Immature natural killer cell (primary cell): Measurements from ENCODE around the gene SEMA4D. TPM values are rescaled to one million over a fixed set of nuclear protein-coding genes. Genes with fewer than 3 reads are reported as not detected.

Experiments used
- DNase-seq, 3 donors: peaks; one replicate each; pipeline ENCODE4 v3.0.0; 2022; ENCODE audit warnings: mixed read lengths in 1 of 3
- H3K27ac Mint-ChIP-seq, 6 donors: one replicate each; pipeline ENCODE4 v1.8.0; 2020; ENCODE audit warnings: mixed read lengths in 6 of 6, mild to moderate bottlenecking in 5 of 6, inconsistent platforms in 4 of 6, moderate library complexity in 3 of 6
- H3K27me3 Mint-ChIP-seq, 3 donors: one replicate each; pipeline ENCODE4 v1.8.0; 2020 to 2021; ENCODE audit warnings: low read depth in 3 of 3, mild to moderate bottlenecking in 3 of 3, mixed read lengths in 3 of 3, moderate library complexity in 3 of 3, inconsistent platforms in 1 of 3
- H3K36me3 Mint-ChIP-seq, 3 donors: one replicate each; pipeline ENCODE4 v1.8.0; 2020; ENCODE audit warnings: mixed read lengths in 3 of 3, inconsistent platforms in 2 of 3, mild to moderate bottlenecking in 2 of 3
- H3K4me1 Mint-ChIP-seq, 2 donors: one replicate each; pipeline ENCODE4 v1.8.0; 2020; ENCODE audit warnings: inconsistent platforms in 2 of 2, mild to moderate bottlenecking in 2 of 2, mixed read lengths in 2 of 2, moderate library complexity in 1 of 2
- H3K4me3 Mint-ChIP-seq, 5 donors: one replicate each; pipeline ENCODE4 v1.8.0; 2020; ENCODE audit warnings: mild to moderate bottlenecking in 5 of 5, mixed read lengths in 5 of 5, inconsistent platforms in 3 of 5, moderate library complexity in 3 of 5
- H3K9me3 Mint-ChIP-seq, 6 donors: one replicate each; pipeline ENCODE4 v1.8.0; 2020; ENCODE audit warnings: mild to moderate bottlenecking in 6 of 6, mixed read lengths in 6 of 6, inconsistent platforms in 4 of 6, moderate library complexity in 3 of 6
- polyA plus RNA-seq, 3 donors: library from polyadenylated mRNA; unstranded; fragments of 300-500 nt; fragmentation: Illumina TruSeq; gene quantifications; one replicate each; pipeline ENCODE4 v1.2.3, GENCODE V29; 2021

Gene SEMA4D
- polyA plus RNA-seq, 3 donors from 2014 or later: 45.8 to 80.6 (median 47.0) TPM

GRCh38 chr9:89359751-89360261 is 138.1 kb downstream of the SEMA4D start:
- Mint-ChIP-seq H3K4me1 (peaks cover 22 to 25% of the 10 kb centered on the region in 2 donors), H3K27ac (peak overlapping the region; percentile 73 to 86 (median 80)), H3K4me3 (no peak overlapping the region), H3K27me3 (peaks cover 2 to 17% (median 14%) of the 10 kb centered on the region in 3 donors), H3K36me3 (peaks cover 21 to 55% (median 31%) of the 10 kb centered on the region in 3 donors), H3K9me3 (no peaks in the 10 kb centered on the region)
- DNase-seq: no peak

DNA sequence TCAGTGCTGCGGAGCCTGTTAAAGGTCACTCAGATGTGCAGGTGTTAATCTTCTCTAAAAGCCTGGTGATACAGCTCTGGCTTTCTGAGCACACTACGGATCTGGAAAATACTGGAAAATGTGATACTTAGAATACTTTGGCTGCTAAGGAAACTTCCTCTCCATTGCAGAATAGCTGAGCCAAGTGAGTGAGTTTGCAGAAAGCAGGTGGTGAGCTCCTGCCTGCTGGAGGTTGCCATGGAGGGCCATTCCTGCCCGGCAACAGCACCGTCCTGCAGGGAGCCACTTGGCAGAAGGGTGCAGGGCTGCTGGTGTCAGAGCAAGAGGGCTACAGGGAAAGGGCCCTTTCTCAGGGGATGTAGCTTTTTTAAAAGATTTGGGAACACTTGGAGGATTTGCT is 138.9 kb downstream of the SEMA4D start:
- Mint-ChIP-seq H3K4me3 (no peak overlapping the region), H3K9me3 (no peaks in the 10 kb centered on the region), H3K36me3 (peaks cover 24 to 63% (median 36%) of the 10 kb centered on the region in 3 donors), H3K4me1 (peaks cover 23 to 25% of the 10 kb centered on the region in 2 donors), H3K27ac (peak overlapping the region in 3 of 6 donors; percentile 19 to 51 (median 40)), H3K27me3 (peaks cover 2 to 15% (median 14%) of the 10 kb centered on the region in 3 donors)
- no peak for DNase-seq

GRCh38 chr9:89358376-89358916 is 139.5 kb downstream of the SEMA4D start:
- H3K9me3 Mint-ChIP-seq: no peaks in the 10 kb centered on the region
- H3K4me3 Mint-ChIP-seq: no peak overlapping the region
- H3K36me3 Mint-ChIP-seq: peaks cover 29 to 68% (median 38%) of the 10 kb centered on the region in 3 donors
- peak overlapping the region in 3 of 6 donors; percentile 40 to 51 (median 40) for H3K27ac Mint-ChIP-seq
- DNase-seq: no peak
- peaks cover 2 to 12% (median 12%) of the 10 kb centered on the region in 3 donors for H3K27me3 Mint-ChIP-seq
- H3K4me1 Mint-ChIP-seq: peaks cover 26 to 31% of the 10 kb centered on the region in 2 donors

DNA sequence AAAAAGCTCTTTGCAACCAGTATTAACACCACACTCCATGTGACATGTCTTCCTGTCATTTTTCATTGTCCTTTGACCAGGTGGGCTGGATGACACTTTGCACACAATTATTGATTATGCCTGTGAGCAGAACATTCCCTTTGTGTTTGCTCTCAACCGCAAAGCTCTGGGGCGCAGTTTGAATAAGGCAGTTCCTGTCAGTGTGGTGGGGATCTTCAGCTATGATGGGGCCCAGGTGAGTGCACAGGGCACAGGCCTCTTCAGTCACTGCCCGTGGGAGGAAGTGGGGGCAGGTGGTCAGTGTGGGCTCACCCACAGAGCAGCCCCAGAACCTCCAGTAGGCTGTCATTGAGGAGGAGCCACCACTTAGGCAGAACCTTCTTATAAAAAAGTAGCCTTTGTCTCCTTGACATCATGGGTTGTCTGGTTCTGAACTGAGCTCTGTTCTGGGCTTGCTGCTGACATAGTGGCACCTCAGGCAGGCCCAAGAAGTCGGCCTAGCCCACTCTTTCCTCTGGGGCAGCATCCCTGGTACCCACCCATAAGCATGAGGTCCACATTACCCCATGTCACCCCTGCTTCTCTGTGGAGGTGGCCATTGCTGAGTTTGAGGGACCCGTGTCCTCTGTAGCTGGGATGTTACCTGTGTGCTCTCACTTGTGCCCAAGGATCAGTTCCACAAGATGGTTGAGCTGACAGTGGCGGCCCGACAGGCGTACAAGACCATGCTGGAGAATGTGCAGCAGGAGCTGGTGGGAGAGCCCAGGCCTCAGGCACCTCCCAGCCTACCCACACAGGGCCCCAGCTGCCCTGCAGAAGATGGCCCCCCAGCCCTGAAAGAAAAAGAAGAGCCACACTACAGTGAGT is 140.3 kb downstream of the SEMA4D start:
- Mint-ChIP-seq H3K27ac (peak overlapping the region in 5 of 6 donors; percentile 44 to 72 (median 70)), H3K9me3 (no peaks in the 10 kb centered on the region), H3K4me3 (no peak overlapping the region), H3K36me3 (peaks cover 29 to 73% (median 41%) of the 10 kb centered on the region in 3 donors), H3K4me1 (peaks cover 29 to 39% of the 10 kb centered on the region in 2 donors), H3K27me3 (peaks cover 0 to 12% (median 12%) of the 10 kb centered on the region in 3 donors)
- DNase-seq: peak in 2 of 3 donors; percentile 30 to 36

DNA sequence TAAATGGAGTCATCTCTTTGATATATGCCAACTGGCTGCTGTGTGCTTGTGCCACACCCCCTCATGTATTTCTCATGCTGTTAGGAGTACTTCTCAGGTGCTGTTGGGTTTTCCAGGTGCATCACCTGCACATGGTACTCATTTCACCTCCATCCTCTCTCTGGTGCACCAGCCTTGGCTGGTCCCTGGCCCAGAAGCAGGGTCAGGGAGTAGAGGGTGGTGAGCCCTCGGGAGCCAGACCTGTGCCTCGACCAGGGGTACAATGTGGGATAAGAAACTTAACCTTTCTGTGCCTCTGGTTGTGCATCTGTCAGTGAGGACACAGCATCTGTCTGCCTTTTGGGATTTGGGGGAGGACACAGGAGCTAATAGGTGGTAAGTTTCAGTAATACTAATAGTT is 141.1 kb downstream of the SEMA4D start:
- H3K27me3 Mint-ChIP-seq: peaks cover 0 to 12% (median 7%) of the 10 kb centered on the region in 3 donors
- no peak overlapping the region for H3K4me3 Mint-ChIP-seq
- peaks cover 32 to 75% (median 49%) of the 10 kb centered on the region in 3 donors for H3K36me3 Mint-ChIP-seq
- DNase-seq: no peak
- H3K9me3 Mint-ChIP-seq: no peaks in the 10 kb centered on the region
- H3K4me1 Mint-ChIP-seq: peaks cover 36 to 47% of the 10 kb centered on the region in 2 donors
- H3K27ac Mint-ChIP-seq: peak overlapping the region in 1 of 6 donors; percentile 46

GRCh38 chr9:89354471-89354870 is 143.4 kb downstream of the SEMA4D start:
- Mint-ChIP-seq H3K36me3 (peaks cover 31 to 75% (median 50%) of the 10 kb centered on the region in 3 donors), H3K4me3 (no peak overlapping the region), H3K4me1 (peaks cover 35 to 42% of the 10 kb centered on the region in 2 donors), H3K9me3 (no peaks in the 10 kb centered on the region), H3K27ac (no peak overlapping the region), H3K27me3 (peaks cover 0 to 8% (median 2%) of the 10 kb centered on the region in 3 donors)
- DNase-seq: no peak

DNA sequence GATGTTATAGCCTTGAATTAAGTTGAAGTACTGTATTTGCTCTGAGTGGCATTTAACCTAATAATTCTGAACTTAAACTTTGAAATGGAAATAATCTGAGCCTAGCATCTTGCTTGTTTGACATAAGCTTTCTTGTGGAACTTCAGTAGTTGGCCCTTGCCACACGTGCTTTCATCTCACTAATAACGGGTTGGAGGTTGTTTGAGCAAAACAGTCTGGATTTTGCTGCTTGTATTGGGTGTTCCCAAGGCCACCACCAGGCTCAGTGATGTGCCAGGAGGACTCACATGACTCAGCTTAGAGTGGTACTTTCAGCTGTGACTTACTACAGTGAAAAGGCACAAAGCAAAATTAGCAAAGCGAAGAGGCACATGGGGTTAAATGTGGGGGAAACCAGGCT is 143.9 kb downstream of the SEMA4D start:
- peaks cover 0 to 7% (median 2%) of the 10 kb centered on the region in 3 donors for H3K27me3 Mint-ChIP-seq
- H3K4me3 Mint-ChIP-seq: no peak overlapping the region
- H3K9me3 Mint-ChIP-seq: no peaks in the 10 kb centered on the region
- H3K36me3 Mint-ChIP-seq: peaks cover 33 to 77% (median 52%) of the 10 kb centered on the region in 3 donors
- no peak for DNase-seq
- H3K27ac Mint-ChIP-seq: peak overlapping the region in 2 of 6 donors; percentile 24 to 81
- H3K4me1 Mint-ChIP-seq: peaks cover 33 to 42% of the 10 kb centered on the region in 2 donors

GRCh38 chr9:89352874-89353649 is 144.9 kb downstream of the SEMA4D start:
- H3K27me3 Mint-ChIP-seq: peaks cover 0 to 6% (median 2%) of the 10 kb centered on the region in 3 donors

GRCh38 chr9:89352451-89352850 is 145.5 kb downstream of the SEMA4D start:
- no peak for DNase-seq
- Mint-ChIP-seq H3K27ac (peak overlapping the region; percentile 75 to 91 (median 85)), H3K4me1 (peaks cover 27 to 37% of the 10 kb centered on the region in 2 donors), H3K9me3 (no peaks in the 10 kb centered on the region), H3K27me3 (peaks cover 0 to 4% (median 2%) of the 10 kb centered on the region in 3 donors), H3K4me3 (peak overlapping the region; percentile 47 to 68 (median 56)), H3K36me3 (peaks cover 37 to 82% (median 53%) of the 10 kb centered on the region in 3 donors)

More at GRCh38 chr9:89352874-89353649, 144.9 kb downstream of the SEMA4D start:
- DNase-seq: no peak
- H3K27ac Mint-ChIP-seq: peak overlapping the region; percentile 75 to 91 (median 85)
- H3K9me3 Mint-ChIP-seq: no peaks in the 10 kb centered on the region
- H3K4me1 Mint-ChIP-seq: peaks cover 33 to 42% of the 10 kb centered on the region in 2 donors
- H3K36me3 Mint-ChIP-seq: peaks cover 36 to 80% (median 55%) of the 10 kb centered on the region in 3 donors
- H3K4me3 Mint-ChIP-seq: peak overlapping the region; percentile 25 to 68 (median 56)

DNA sequence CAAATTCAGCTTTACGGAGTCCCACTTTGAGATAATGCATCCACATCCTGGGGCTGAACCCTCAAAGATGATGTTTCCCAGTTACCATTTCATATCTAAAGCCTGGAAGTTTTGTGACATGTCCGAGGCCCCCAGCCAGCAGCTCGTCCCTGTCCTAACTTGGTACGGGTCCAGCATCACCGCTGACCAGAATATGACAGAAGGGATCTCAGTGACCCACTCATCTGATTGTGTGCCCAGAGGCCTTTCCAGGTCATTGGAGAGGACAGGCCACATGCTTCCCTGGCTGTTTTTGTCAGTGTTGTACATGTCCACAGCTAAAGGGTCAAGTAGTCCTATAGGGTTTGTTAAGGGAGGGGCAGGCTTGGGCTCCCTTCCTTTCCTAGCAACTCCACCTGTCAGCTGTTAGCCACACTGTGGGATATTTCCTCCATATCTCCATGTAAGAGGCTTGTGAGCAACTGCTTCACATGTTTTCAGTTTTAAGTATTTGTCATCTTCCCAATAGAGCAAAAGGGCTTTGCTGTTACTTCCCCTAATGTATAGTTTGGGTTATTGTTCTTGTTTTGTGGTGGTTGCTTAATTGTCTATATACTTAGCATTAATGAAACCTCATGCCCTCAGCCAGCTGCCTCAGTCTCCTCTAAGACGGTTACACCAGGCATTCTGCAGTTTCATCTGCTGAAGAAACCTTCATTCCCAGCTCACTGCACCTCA is 146.2 kb downstream of the SEMA4D start:
- no peaks in the 10 kb centered on the region for H3K27me3 Mint-ChIP-seq
- H3K27ac Mint-ChIP-seq: peak overlapping the region; percentile 57 to 89 (median 82)
- no peaks in the 10 kb centered on the region for H3K9me3 Mint-ChIP-seq
- no peak overlapping the region for H3K4me3 Mint-ChIP-seq
- no peak for DNase-seq
- peaks cover 22 to 32% of the 10 kb centered on the region in 2 donors for H3K4me1 Mint-ChIP-seq
- H3K36me3 Mint-ChIP-seq: peaks cover 37 to 83% (median 53%) of the 10 kb centered on the region in 3 donors

- peaks cover 34 to 83% (median 57%) of the 10 kb centered on the region in 3 donors for H3K36me3 Mint-ChIP-seq
These were observed 146.8 kb downstream of the SEMA4D start for GRCh38 chr9:89350988-89351557.

GRCh38 chr9:89349607-89350006 is 148.3 kb downstream of the SEMA4D start:
- Mint-ChIP-seq H3K4me1 (peaks cover 24 to 32% of the 10 kb centered on the region in 2 donors), H3K27me3 (no peaks in the 10 kb centered on the region), H3K9me3 (no peaks in the 10 kb centered on the region), H3K27ac (no peak overlapping the region), H3K36me3 (peaks cover 44 to 84% (median 60%) of the 10 kb centered on the region in 3 donors), H3K4me3 (no peak overlapping the region)
- DNase-seq: no peak

More at GRCh38 chr9:89350988-89351557, 146.8 kb downstream of the SEMA4D start:
- no peak for DNase-seq
- peaks cover 21 to 32% of the 10 kb centered on the region in 2 donors for H3K4me1 Mint-ChIP-seq
- no peak overlapping the region for H3K4me3 Mint-ChIP-seq
- H3K9me3 Mint-ChIP-seq: no peaks in the 10 kb centered on the region
- H3K27me3 Mint-ChIP-seq: no peaks in the 10 kb centered on the region
- peak overlapping the region in 3 of 6 donors; percentile 3 to 78 (median 9) for H3K27ac Mint-ChIP-seq
